GM12872 (cell line): Measurements from ENCODE around the gene OR14J1.

Experiments used
- TF ChIP-seq, protein P1 (sequence below): IDR thresholded peaks from 3 replicates; pipeline ENCODE4 v1.5.1; 2011; ENCODE audit warnings: low read depth, mild to moderate bottlenecking, low read length, moderate library complexity; ENCODE audit not compliant: insufficient read depth

The OR14J1 gene, protein sequence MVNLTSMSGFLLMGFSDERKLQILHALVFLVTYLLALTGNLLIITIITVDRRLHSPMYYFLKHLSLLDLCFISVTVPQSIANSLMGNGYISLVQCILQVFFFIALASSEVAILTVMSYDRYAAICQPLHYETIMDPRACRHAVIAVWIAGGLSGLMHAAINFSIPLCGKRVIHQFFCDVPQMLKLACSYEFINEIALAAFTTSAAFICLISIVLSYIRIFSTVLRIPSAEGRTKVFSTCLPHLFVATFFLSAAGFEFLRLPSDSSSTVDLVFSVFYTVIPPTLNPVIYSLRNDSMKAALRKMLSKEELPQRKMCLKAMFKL

DNA sequence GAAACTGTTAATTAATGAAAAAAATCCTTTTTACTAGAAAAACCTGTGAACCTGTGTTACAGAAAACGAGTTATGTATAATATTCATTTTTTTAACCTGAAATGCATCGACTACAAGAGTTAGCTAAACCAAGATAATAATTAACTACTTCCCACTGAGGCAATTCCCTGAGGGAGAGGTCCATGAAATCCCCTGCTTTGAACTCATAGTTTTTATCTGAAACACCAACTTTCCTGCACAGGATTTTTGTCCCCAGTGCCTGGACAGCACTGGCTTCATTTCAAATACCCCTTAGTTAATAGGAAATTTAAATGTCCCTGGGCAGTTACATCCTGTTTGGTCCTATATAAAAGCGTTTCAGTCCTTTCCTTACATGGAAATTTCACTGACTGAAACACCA lies at the start of gene OR14J1:
OR14J1 (plus strand) TSS at position 386 of the 400 bp plus-strand sequence. CDS start 4,989 bp downstream, outside the sequence.
- TF ChIP-seq, protein P1, sequence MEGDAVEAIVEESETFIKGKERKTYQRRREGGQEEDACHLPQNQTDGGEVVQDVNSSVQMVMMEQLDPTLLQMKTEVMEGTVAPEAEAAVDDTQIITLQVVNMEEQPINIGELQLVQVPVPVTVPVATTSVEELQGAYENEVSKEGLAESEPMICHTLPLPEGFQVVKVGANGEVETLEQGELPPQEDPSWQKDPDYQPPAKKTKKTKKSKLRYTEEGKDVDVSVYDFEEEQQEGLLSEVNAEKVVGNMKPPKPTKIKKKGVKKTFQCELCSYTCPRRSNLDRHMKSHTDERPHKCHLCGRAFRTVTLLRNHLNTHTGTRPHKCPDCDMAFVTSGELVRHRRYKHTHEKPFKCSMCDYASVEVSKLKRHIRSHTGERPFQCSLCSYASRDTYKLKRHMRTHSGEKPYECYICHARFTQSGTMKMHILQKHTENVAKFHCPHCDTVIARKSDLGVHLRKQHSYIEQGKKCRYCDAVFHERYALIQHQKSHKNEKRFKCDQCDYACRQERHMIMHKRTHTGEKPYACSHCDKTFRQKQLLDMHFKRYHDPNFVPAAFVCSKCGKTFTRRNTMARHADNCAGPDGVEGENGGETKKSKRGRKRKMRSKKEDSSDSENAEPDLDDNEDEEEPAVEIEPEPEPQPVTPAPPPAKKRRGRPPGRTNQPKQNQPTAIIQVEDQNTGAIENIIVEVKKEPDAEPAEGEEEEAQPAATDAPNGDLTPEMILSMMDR: no peak

DNA sequence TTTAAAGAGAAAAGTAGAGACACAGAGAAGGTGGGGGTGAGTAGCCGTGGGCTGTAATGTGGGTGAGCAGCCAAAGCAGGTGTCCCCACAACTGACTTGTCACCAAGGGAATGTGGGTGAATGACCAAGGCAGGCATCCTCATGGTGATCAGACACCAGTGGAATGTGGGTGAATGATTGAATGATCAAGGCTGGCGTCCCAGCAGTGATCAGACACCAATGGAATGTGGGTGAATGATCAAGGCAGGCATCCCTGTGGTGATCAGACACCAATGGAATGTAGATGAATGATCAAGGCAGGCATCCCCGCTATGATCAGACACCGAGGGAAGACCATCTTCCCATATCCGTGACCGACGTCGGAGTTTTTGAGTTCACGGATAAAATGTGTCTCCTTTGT lies 49.8 kb upstream of the OR14J1 start:
- TF ChIP-seq, protein P1: no peak

DNA sequence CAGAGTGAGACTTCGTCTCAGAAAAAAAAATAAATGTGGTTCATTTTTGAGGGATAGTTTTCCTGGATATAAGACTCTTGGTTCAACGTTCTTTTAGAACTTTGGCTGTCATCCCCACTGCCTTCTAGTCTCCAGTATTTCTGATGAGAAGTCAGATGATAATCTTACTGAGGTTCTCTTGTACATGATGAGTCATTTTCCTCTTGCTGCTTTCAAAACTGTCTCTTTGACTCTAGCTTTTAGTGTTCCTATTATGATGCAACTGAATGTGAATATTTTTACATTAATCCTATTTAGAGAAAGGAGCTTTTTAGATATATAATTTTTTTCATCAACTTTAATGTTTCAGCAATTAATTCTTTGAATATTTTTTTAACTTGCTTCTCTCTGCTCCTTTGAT lies 46.0 kb upstream of the OR14J1 start:
- TF ChIP-seq, protein P1: no peak

DNA sequence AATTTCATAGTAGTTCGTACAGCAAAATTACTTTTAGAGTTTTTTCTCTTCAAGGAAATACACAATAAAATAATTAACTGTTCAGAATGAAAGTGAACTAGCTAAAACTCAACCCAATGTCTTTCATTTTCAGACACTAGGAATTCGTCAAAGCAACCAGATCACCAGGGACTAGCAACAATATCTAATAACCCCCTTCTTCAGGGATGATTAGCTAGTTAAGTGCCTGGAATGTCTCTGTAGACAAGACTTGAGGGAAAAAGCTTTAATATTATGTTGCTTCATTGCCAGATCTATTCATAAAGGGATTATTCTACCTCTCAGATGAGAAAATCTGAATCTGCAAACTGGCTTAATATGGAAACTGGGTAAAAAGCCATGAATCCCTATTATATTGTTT lies 41.8 kb upstream of the OR14J1 start:
- TF ChIP-seq, protein P1: no peak

DNA sequence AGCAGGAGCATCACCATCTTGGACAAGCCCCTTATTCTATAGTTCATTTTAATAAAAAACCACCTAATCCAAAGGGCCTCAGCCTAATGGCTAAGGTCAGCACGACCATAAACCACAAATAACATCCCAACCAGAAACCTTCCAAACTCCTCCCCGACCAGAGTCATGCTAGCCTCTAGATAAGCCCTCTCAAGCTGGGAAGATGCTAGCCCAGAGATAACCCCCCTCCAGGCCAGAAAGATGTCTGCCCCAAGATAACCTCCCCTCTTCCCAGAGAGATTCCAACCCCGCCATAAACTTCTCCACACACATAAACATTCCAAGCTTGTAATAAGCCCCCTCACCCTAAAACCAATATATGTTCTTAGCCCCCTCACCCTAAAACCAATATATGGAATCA lies 38.5 kb upstream of the OR14J1 start:
- TF ChIP-seq, protein P1: no peak

DNA sequence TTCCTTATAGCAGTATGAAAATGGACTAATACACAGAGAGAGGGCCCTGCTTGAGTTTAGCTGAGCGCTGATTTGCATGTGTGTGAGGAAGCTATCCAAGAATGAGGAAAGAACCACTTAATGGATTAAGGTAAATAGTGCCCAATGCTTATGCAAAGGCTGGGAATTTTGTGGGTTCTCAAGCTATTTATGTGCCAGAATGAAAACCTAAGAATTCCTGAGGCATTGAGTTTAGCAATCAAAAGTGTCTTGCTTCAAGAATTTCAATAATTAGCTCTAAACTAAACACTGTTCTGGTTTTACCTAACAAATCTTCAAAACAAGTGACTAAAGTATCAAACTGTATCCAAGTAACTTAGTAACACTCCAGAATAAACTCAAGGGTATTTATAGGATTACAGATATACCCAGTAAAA lies 7.0 kb upstream of the OR14J1 start:
- TF ChIP-seq, protein P1: no peak

DNA sequence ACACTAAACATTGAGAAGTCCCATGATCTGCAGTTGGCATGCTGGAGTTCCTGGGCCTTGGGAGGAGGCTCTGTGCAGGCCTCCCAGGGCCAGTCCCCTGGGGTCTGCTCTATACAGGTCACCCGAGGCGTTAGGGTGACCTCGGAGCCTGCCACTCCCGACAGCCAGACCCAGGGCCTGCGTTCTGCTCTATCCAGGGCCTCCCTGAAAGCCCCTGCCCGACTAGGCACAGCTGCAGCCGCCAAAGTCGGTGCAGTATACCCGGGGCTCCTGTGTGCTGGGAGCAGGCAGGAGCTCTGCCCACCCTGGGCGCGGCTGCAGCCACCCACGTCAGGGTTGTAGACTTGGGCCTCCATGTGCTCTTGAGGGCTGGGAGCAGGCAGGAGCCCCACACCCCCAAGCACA lies 6.3 kb upstream of the OR14J1 start:
- TF ChIP-seq, protein P1: no peak
